22Rv1 (cell line): ENCODE measurements around the gene PGC.

Experiments used
- H3K27ac ChIP-seq: fragments of 450-650 bp; 2 replicates; pipeline ENCODE4 v1.5.1; 2017
- CTCF ChIP-seq: fragments of 450-650 bp; IDR thresholded peaks from 2 replicates; pipeline ENCODE4 v1.5.1; 2017; ENCODE audit warnings: mild to moderate bottlenecking
- ZFX ChIP-seq: fragments of 450-650 bp; IDR thresholded peaks from 2 replicates; pipeline ENCODE4 v1.6.1; 2017; ENCODE audit warnings: antibody characterized with exemption, borderline replicate concordance

Gene PGC

DNA sequence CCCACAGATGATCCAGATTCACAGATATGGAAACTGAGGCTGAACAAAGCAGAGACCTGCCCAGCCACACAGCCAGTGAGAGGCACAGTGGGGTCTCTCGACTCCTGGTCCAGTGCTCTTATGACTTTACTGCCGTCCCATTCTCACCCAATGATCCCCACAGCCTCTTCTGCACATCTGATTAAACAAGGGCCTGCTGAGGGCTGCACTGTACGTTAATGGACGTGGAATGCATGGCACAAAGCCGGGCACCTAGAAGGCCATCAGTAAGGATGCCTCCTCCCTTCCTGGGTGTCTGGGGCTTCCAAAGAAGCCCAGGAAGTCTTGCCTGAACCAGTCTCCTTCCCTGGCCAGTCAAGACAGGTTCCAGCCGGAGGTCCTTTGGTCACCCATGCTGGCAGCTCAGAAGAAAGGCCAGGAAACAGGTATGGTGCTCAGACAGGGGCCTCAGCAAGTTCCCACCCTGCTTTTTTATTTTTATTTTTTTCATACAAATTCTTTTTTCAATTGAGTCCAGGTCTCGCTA lies 15.6 kb downstream of the PGC start:
- no peak overlapping the region for H3K27ac ChIP-seq

DNA sequence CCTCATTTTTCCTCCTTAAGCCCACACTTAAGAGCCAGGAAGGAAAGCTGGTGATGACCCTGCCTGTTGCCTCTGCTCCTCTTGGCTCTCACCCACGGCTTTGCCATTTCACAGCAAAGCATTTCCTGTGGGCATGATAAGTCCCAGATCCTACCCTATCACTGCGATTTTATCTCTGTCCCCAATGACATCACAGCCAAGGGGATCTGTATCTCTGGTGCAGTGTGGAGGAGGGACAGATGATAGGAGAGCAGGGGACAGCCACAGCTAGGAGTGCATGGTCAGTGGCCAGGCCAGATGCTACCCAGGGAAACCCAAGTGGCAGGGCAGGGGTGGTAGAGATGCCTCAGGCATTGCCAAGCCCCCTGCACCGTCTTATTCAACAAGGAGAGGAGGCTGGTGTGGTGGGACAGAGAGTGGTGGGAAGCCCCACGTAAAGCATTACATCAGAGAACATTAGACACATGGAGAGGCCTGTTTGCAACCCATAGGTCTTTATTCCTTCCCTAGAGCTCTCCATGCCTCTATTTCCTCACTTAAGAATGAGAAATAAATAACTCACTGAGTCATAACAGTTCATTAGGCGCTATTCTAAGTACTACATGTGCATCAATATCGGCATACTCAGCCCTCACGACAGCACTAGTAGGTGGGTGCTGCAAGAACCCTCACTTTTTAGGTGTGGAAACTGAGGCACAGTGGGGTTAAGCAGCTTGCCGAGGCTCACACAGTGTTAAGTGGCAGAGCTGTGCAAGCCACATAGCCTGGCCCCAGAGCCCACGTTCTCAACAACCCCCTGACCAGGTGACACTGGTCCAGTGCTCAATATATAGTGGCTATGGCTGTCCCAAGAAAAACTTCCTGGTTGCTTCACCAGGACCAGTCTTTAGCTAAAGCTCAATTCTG lies 16.4 kb downstream of the PGC start:
- H3K27ac ChIP-seq: no peak overlapping the region
- no peak for TF ChIP-seq CTCF
- TF ChIP-seq ZFX: no peak

More for the DNA sequence above, 15.6 kb downstream of the PGC start:
- no peak for TF ChIP-seq CTCF
- TF ChIP-seq ZFX: no peak

GRCh38 chr6:41729624-41730023 lies 17.6 kb downstream of the PGC start:
- TF ChIP-seq ZFX (no peak), CTCF (no peak)
- H3K27ac ChIP-seq: no peak overlapping the region

GRCh38 chr6:41728954-41729353 lies 18.2 kb downstream of the PGC start:
- no peak overlapping the region for H3K27ac ChIP-seq
- TF ChIP-seq ZFX (no peak), CTCF (no peak)

GRCh38 chr6:41728073-41728936 lies 18.9 kb downstream of the PGC start:
- H3K27ac ChIP-seq: no peak overlapping the region
- no peak for TF ChIP-seq ZFX
- no peak for TF ChIP-seq CTCF

DNA sequence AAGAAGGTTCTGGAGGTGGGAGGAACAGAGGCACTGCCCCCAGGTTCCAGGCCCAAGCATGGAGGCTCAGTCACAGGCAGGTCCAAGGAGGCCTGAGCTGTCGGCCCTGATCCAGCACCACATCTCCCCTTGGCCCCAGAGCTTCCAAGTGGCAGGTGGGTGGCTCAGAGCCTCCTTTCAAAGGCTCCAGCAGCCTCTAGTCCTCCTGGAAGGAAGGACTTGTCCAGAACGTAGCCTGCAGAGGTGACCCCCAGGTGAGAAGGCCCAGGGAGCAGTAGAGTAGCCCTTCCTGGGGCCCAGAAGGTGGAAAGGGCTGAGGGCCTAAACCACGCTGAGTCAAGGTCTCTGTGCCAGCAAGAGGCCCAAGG lies 19.5 kb downstream of the PGC start:
- TF ChIP-seq CTCF: no peak
- TF ChIP-seq ZFX: no peak
- no peak overlapping the region for H3K27ac ChIP-seq
